ENCODE results near the gene ATP6V0A1.
"Not testable (repeated sequence)": the region's sequence is repeated elsewhere in the genome, so short reads cannot be mapped to it uniquely, and the experiment has no call there.

- not testable (repeated sequence) for TF ChIP-seq SP1 (IDR thresholded peaks at IDR 0.05); CTCF (IDR thresholded peaks at IDR 0.05; ENCODE audit: low read depth, low read length, missing input control); REST (IDR thresholded peaks at IDR 0.05); MAX (IDR thresholded peaks at IDR 0.05); RXRA (IDR thresholded peaks at IDR 0.05); ATF3 (IDR thresholded peaks at IDR 0.05); YY1 (IDR thresholded peaks at IDR 0.05); RAD21 (IDR thresholded peaks at IDR 0.05)
Observed at GRCh38 chr17:42477824-42478223, 19.1 kb downstream of the ATP6V0A1 start.
